Measurements from ENCODE around the gene LRP1B. TPM values are rescaled to one million over a fixed set of nuclear protein-coding genes. Genes with fewer than 3 reads are reported as not detected.

Gene LRP1B
- total RNA-seq, 1 donor from 2014 or later: 0.54 TPM

DNA sequence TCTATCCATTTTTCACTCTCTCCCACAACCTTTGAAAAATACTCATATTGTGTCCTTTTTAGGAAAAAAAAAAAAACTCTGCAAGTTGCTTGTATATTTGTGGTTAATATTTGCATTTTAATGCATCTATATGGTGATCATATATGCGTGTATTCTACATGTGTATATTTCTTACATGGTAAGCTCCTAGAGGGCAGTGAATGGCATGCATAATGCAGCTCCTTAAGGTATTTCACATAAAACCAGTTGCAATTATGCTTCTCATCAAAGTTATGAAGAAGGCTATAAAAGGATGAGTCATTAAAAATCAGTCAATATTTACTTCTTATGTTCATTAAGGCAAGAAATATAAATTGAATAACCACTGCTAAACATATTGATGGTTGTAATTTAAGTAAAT, 100.8 kb downstream of the LRP1B start:
- no peaks in the 10 kb centered on the region for H3K36me3 Mint-ChIP-seq (ENCODE audit: low read depth)
- TF ChIP-seq CTCF (conservative IDR thresholded peaks at IDR 0.05): no peak
- no peak overlapping the region for H3K4me3 Mint-ChIP-seq
- H3K9me3 Mint-ChIP-seq: no peaks in the 10 kb centered on the region
- H3K27me3 Mint-ChIP-seq (ENCODE audit: low read depth): no peaks in the 10 kb centered on the region
- H3K4me1 Mint-ChIP-seq: no peaks in the 10 kb centered on the region
- no peak overlapping the region for H3K27ac Mint-ChIP-seq (ENCODE audit: unreplicated experiment)
- DNase-seq (ENCODE audit: low read depth, low spot score): no peak

- TF ChIP-seq CTCF (conservative IDR thresholded peaks at IDR 0.05): no peak
- no peak overlapping the region for H3K4me3 Mint-ChIP-seq
- H3K9me3 Mint-ChIP-seq: no peaks in the 10 kb centered on the region
- H3K27me3 Mint-ChIP-seq (ENCODE audit: low read depth): no peaks in the 10 kb centered on the region
- DNase-seq (ENCODE audit: low read depth, low spot score): no peak
- no peak overlapping the region for H3K27ac Mint-ChIP-seq (ENCODE audit: unreplicated experiment)
- H3K4me1 Mint-ChIP-seq: no peaks in the 10 kb centered on the region
- H3K36me3 Mint-ChIP-seq (ENCODE audit: low read depth): no peaks in the 10 kb centered on the region
Observed at GRCh38 chr2:142025394-142025793, 105.4 kb downstream of the LRP1B start.

- H3K27ac Mint-ChIP-seq (ENCODE audit: unreplicated experiment): no peak overlapping the region
- TF ChIP-seq CTCF (conservative IDR thresholded peaks at IDR 0.05): no peak
- no peaks in the 10 kb centered on the region for H3K36me3 Mint-ChIP-seq (ENCODE audit: low read depth)
- peaks cover 4% of the 10 kb centered on the region for H3K9me3 Mint-ChIP-seq
- no peaks in the 10 kb centered on the region for H3K27me3 Mint-ChIP-seq (ENCODE audit: low read depth)
- no peak for DNase-seq (ENCODE audit: low read depth, low spot score)
- H3K4me3 Mint-ChIP-seq: no peak overlapping the region
- H3K4me1 Mint-ChIP-seq: no peaks in the 10 kb centered on the region
Observed at GRCh38 chr2:142020368-142020767, 110.4 kb downstream of the LRP1B start.

DNA sequence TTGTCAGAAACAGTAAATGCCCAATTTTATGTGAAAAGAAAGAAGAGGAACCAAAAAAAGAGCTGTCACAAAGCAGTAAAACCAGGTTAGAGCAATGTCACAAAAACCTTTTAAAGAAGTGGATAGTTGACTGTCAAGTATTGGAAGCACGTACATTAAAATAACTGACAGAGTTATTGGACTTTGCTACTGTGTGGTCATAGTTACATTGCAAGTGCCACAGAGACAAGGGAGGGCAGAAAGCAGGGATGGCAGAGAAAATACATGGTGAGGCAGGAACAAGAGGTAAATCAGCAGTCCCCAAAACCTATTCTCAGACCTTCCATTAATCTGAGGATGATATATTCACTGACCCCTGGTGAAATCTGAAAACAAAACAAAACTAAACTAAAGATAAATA, 116.3 kb downstream of the LRP1B start:
- Mint-ChIP-seq H3K4me3 (no peak overlapping the region), H3K36me3 (ENCODE audit: low read depth) (no peaks in the 10 kb centered on the region), H3K9me3 (peaks cover 4% of the 10 kb centered on the region), H3K27me3 (ENCODE audit: low read depth) (no peaks in the 10 kb centered on the region), H3K4me1 (no peaks in the 10 kb centered on the region), H3K27ac (ENCODE audit: unreplicated experiment) (no peak overlapping the region)
- no peak for DNase-seq (ENCODE audit: low read depth, low spot score)
- TF ChIP-seq CTCF (conservative IDR thresholded peaks at IDR 0.05): no peak

- Mint-ChIP-seq H3K36me3 (ENCODE audit: low read depth) (no peaks in the 10 kb centered on the region), H3K27ac (ENCODE audit: unreplicated experiment) (no peak overlapping the region), H3K27me3 (ENCODE audit: low read depth) (no peaks in the 10 kb centered on the region), H3K4me3 (no peak overlapping the region), H3K9me3 (peaks cover 4% of the 10 kb centered on the region), H3K4me1 (peaks cover 10% of the 10 kb centered on the region)
- TF ChIP-seq CTCF (conservative IDR thresholded peaks at IDR 0.05): no peak
- no peak for DNase-seq (ENCODE audit: low read depth, low spot score)
Observed at GRCh38 chr2:142012797-142013196, 118.0 kb downstream of the LRP1B start.

Measured in neural crest cell (in vitro differentiated cells).